ENCODE measurements around the gene DHRSX.

DHRSX gene

GRCh38 chrX:2540426-2540947 is 39.7 kb upstream of the DHRSX start:
- Histone ChIP-seq H3K27me3 (ENCODE audit: insufficient read depth, low read depth) (no peaks in the 10 kb centered on the region), H4K20me1 (ENCODE audit: insufficient read depth) (no peaks in the 10 kb centered on the region), H3K4me3 (IDR thresholded peaks at IDR 0.05; ENCODE audit: insufficient read depth, low read depth, low read length) (no peak overlapping the region), H3K9ac (no peak overlapping the region), H3K36me3 (ENCODE audit: insufficient read depth) (no peaks in the 10 kb centered on the region), H3K4me1 (ENCODE audit: low read depth, poor library complexity, severe bottlenecking) (no peaks in the 10 kb centered on the region), H3K27ac (no peak overlapping the region), H2AFZ (ENCODE audit: low read depth) (no peak overlapping the region), H3K79me2 (ENCODE audit: insufficient read depth, low read depth) (no peaks in the 10 kb centered on the region), H3K4me2 (no peak overlapping the region)
- TF ChIP-seq CTCF (conservative IDR thresholded peaks at IDR 0.05; ENCODE audit: low read depth, low read length) = no peak

- Histone ChIP-seq H3K36me3 (ENCODE audit: insufficient read depth) (no peaks in the 10 kb centered on the region), H3K4me2 (no peak overlapping the region), H3K4me3 (IDR thresholded peaks at IDR 0.05; ENCODE audit: insufficient read depth, low read depth, low read length) (no peak overlapping the region), H3K4me1 (ENCODE audit: low read depth, poor library complexity, severe bottlenecking) (no peaks in the 10 kb centered on the region), H4K20me1 (ENCODE audit: insufficient read depth) (no peaks in the 10 kb centered on the region), H3K27ac (no peak overlapping the region), H2AFZ (ENCODE audit: low read depth) (no peak overlapping the region), H3K27me3 (ENCODE audit: insufficient read depth, low read depth) (no peaks in the 10 kb centered on the region), H3K9ac (no peak overlapping the region), H3K79me2 (ENCODE audit: insufficient read depth, low read depth) (no peaks in the 10 kb centered on the region)
- TF ChIP-seq CTCF (conservative IDR thresholded peaks at IDR 0.05; ENCODE audit: low read depth, low read length) = no peak
These were observed 38.8 kb upstream of the DHRSX start for GRCh38 chrX:2539586-2539985.

- Histone ChIP-seq H3K79me2 (ENCODE audit: insufficient read depth, low read depth) (no peaks in the 10 kb centered on the region), H2AFZ (ENCODE audit: low read depth) (no peak overlapping the region)
These were observed 37.4 kb upstream of the DHRSX start for GRCh38 chrX:2538031-2538757.

GRCh38 chrX:2536974-2537373 is 36.2 kb upstream of the DHRSX start:
- no peak overlapping the region for H2AFZ ChIP-seq (ENCODE audit: low read depth)

More at GRCh38 chrX:2538031-2538757, 37.4 kb upstream of the DHRSX start:
- H3K4me3 ChIP-seq (IDR thresholded peaks at IDR 0.05; ENCODE audit: insufficient read depth, low read depth, low read length) = no peak overlapping the region
- no peak overlapping the region for H3K4me2 ChIP-seq
- no peak overlapping the region for H3K9ac ChIP-seq
- no peaks in the 10 kb centered on the region for H4K20me1 ChIP-seq (ENCODE audit: insufficient read depth)
- H3K36me3 ChIP-seq (ENCODE audit: insufficient read depth) = no peaks in the 10 kb centered on the region
- no peaks in the 10 kb centered on the region for H3K4me1 ChIP-seq (ENCODE audit: low read depth, poor library complexity, severe bottlenecking)
- TF ChIP-seq CTCF (conservative IDR thresholded peaks at IDR 0.05; ENCODE audit: low read depth, low read length) = no peak
- no peak overlapping the region for H3K27ac ChIP-seq
- H3K27me3 ChIP-seq (ENCODE audit: insufficient read depth, low read depth) = no peaks in the 10 kb centered on the region

More at GRCh38 chrX:2536974-2537373, 36.2 kb upstream of the DHRSX start:
- H3K9ac ChIP-seq = no peak overlapping the region
- H3K36me3 ChIP-seq (ENCODE audit: insufficient read depth) = no peaks in the 10 kb centered on the region
- no peaks in the 10 kb centered on the region for H4K20me1 ChIP-seq (ENCODE audit: insufficient read depth)
- no peak overlapping the region for H3K27ac ChIP-seq
- no peaks in the 10 kb centered on the region for H3K79me2 ChIP-seq (ENCODE audit: insufficient read depth, low read depth)
- no peak overlapping the region for H3K4me2 ChIP-seq
- H3K4me1 ChIP-seq (ENCODE audit: low read depth, poor library complexity, severe bottlenecking) = no peaks in the 10 kb centered on the region
- no peak for TF ChIP-seq CTCF (conservative IDR thresholded peaks at IDR 0.05; ENCODE audit: low read depth, low read length)
- no peaks in the 10 kb centered on the region for H3K27me3 ChIP-seq (ENCODE audit: insufficient read depth, low read depth)
- H3K4me3 ChIP-seq (IDR thresholded peaks at IDR 0.05; ENCODE audit: insufficient read depth, low read depth, low read length) = no peak overlapping the region
